Activated B cell treated with CpG ODN at 0.5 μM for 24 hours (primary cell): ENCODE data around the gene HNRNPA0. TPM values are rescaled to one million over a fixed set of nuclear protein-coding genes. Genes with fewer than 3 reads are reported as not detected.

Source experiments
- ATAC-seq: fragments of 200-7000 bp; cut with Tn5 transposase; one replicate; pipeline ENCODE4 v1.10.0; 2021; ENCODE audit warnings: low read depth, mild to moderate bottlenecking, moderate library complexity
- CTCF ChIA-PET: fragments of 350-600 bp; sonication (Branson Sonifier 250); formaldehyde crosslinking; loops from one replicate; lab custom pipeline; 2021; ENCODE audit warnings: antibody characterized with exemption; lab: Charles Lee
- POLR2A ChIA-PET: fragments of 350-600 bp; sonication (Branson Sonifier 250); formaldehyde crosslinking; loops from one replicate; lab custom pipeline; 2021; ENCODE audit warnings: antibody characterized with exemption; lab: Charles Lee
- DNase-seq: peaks from one replicate; pipeline ENCODE4 v3.0.0; 2022
- H3K27ac Mint-ChIP-seq: one replicate; pipeline ENCODE4 v1.8.0; 2020; ENCODE audit warnings: mixed read lengths
- H3K27me3 Mint-ChIP-seq: one replicate; pipeline ENCODE4 v1.8.0; 2021; ENCODE audit warnings: mixed read lengths
- H3K36me3 Mint-ChIP-seq: one replicate; pipeline ENCODE4 v1.8.0; 2021; ENCODE audit warnings: low read depth, mixed read lengths
- H3K4me1 Mint-ChIP-seq: one replicate; pipeline ENCODE4 v1.8.0; 2021; ENCODE audit warnings: mixed read lengths
- H3K4me3 Mint-ChIP-seq: one replicate; pipeline ENCODE4 v1.8.0; 2020; ENCODE audit warnings: mild to moderate bottlenecking, mixed read lengths
- H3K9me3 Mint-ChIP-seq: one replicate; pipeline ENCODE4 v1.8.0; 2020; ENCODE audit warnings: mixed read lengths
- CTCF ChIP-seq: fragments of 200-600 bp; IDR thresholded peaks from one replicate; pipeline ENCODE4 v1.8.0; 2022; ENCODE audit warnings: antibody characterized with exemption, mild to moderate bottlenecking
- intact Hi-C: fragments of 100-400 bp; cut with micrococcal nuclease; formaldehyde crosslinking; loops from one replicate; pipeline ENCODE4 v1.15.1; 2024
- total RNA-seq: library from RNA; stranded (reverse); gene quantifications from 2 replicates; pipeline ENCODE4 v1.2.3, GENCODE V29; 2022

HNRNPA0 gene
- total RNA-seq, 1 donor from 2014 or later: 31.2 TPM

GRCh38 chr5:137716337-137716736 is 37.8 kb downstream of the HNRNPA0 start:
- no peak for TF ChIP-seq CTCF
- Mint-ChIP-seq H3K4me3 (no peak overlapping the region), H3K36me3 (peaks cover 6% of the 10 kb centered on the region), H3K27ac (no peak overlapping the region), H3K27me3 (no peaks in the 10 kb centered on the region), H3K9me3 (peaks cover 9% of the 10 kb centered on the region), H3K4me1 (no peaks in the 10 kb centered on the region)
- DNase-seq (no peak), ATAC-seq (no peak)
- intact Hi-C loops: no loop called here
- ChIA-PET CTCF (no interaction called here), POLR2A (no interaction called here)

GRCh38 chr5:137715456-137715855 is 38.7 kb downstream of the HNRNPA0 start:
- CTCF ChIA-PET: no interaction called here
- no peak overlapping the region for H3K4me3 Mint-ChIP-seq
- H3K9me3 Mint-ChIP-seq: peaks cover 9% of the 10 kb centered on the region
- no peak overlapping the region for H3K27ac Mint-ChIP-seq
- H3K27me3 Mint-ChIP-seq: no peaks in the 10 kb centered on the region
- ATAC-seq (no peak), DNase-seq (no peak)
- POLR2A ChIA-PET: no interaction called here
- TF ChIP-seq CTCF: no peak
- intact Hi-C loops: no loop called here
- peaks cover 6% of the 10 kb centered on the region for H3K36me3 Mint-ChIP-seq
- no peaks in the 10 kb centered on the region for H3K4me1 Mint-ChIP-seq

- ChIA-PET CTCF (no interaction called here), POLR2A (no interaction called here)
- Mint-ChIP-seq H3K9me3 (peaks cover 9% of the 10 kb centered on the region), H3K4me1 (no peaks in the 10 kb centered on the region), H3K36me3 (peaks cover 6% of the 10 kb centered on the region), H3K27me3 (no peaks in the 10 kb centered on the region), H3K4me3 (no peak overlapping the region), H3K27ac (no peak overlapping the region)
- intact Hi-C loops: no loop called here
- no peak for ATAC-seq
- DNase-seq: no peak
- TF ChIP-seq CTCF: no peak
Measured at GRCh38 chr5:137714946-137715345, 39.2 kb downstream of the HNRNPA0 start.

GRCh38 chr5:137714494-137714893 is 39.7 kb downstream of the HNRNPA0 start:
- no peaks in the 10 kb centered on the region for H3K27me3 Mint-ChIP-seq
- intact Hi-C loops: no loop called here
- ChIA-PET POLR2A (no interaction called here), CTCF (no interaction called here)
- peaks cover 6% of the 10 kb centered on the region for H3K36me3 Mint-ChIP-seq
- no peaks in the 10 kb centered on the region for H3K4me1 Mint-ChIP-seq
- H3K4me3 Mint-ChIP-seq: no peak overlapping the region
- DNase-seq: no peak
- TF ChIP-seq CTCF: no peak
- peaks cover 9% of the 10 kb centered on the region for H3K9me3 Mint-ChIP-seq
- no peak for ATAC-seq
- no peak overlapping the region for H3K27ac Mint-ChIP-seq

- Mint-ChIP-seq H3K9me3 (peaks cover 9% of the 10 kb centered on the region), H3K36me3 (peaks cover 9% of the 10 kb centered on the region), H3K27ac (no peak overlapping the region), H3K4me3 (no peak overlapping the region), H3K4me1 (no peaks in the 10 kb centered on the region), H3K27me3 (no peaks in the 10 kb centered on the region)
- ATAC-seq (no peak), DNase-seq (no peak)
- CTCF ChIA-PET: no interaction called here
- intact Hi-C loops: no loop called here
- TF ChIP-seq CTCF: no peak
- POLR2A ChIA-PET: interaction anchor here (0.7 kb wide), 1 partner anchor 1648 kb away, joined by 6 read pairs; no protein-coding TSS in a partner anchor
Measured at GRCh38 chr5:137712139-137712667, 42.0 kb downstream of the HNRNPA0 start.
